ENCODE data around the gene ABCC8.

DNA sequence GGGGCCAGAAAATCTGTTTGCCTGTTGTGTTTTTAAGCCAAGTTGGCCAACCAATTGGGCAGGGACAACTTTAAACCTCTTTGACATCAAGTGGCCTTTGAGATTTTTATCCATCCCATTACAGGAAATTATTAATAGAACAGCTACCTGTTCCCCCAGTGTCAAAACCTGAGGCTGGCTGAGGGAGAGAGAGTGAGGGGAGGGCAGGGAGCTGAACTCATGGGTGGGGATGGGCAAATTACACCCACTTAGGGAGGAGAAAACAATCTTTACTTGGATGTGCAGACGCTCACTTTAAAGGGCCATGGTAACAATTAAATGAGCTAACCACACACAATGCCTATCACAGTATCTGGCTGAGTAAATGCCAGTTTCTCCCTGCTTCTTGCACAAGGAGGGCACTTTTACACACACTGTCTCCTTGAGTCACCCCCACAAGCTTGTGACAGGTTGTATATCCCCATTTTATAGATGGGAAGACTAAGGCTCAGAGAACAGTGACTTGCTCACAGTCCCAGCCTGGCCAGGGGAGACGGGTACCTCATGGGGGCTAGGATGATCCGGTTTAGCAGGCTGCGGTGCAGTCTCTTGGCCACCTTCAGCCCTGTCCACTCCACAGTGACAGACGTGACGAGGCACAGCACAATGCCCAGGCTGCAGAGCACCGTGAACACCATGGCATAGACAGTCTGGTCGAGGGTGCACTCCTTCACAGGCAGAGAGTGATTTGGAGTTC lies 70.4 kb downstream of the ABCC8 start:
- TF ChIP-seq, protein P1, sequence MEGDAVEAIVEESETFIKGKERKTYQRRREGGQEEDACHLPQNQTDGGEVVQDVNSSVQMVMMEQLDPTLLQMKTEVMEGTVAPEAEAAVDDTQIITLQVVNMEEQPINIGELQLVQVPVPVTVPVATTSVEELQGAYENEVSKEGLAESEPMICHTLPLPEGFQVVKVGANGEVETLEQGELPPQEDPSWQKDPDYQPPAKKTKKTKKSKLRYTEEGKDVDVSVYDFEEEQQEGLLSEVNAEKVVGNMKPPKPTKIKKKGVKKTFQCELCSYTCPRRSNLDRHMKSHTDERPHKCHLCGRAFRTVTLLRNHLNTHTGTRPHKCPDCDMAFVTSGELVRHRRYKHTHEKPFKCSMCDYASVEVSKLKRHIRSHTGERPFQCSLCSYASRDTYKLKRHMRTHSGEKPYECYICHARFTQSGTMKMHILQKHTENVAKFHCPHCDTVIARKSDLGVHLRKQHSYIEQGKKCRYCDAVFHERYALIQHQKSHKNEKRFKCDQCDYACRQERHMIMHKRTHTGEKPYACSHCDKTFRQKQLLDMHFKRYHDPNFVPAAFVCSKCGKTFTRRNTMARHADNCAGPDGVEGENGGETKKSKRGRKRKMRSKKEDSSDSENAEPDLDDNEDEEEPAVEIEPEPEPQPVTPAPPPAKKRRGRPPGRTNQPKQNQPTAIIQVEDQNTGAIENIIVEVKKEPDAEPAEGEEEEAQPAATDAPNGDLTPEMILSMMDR (conservative IDR thresholded peaks at IDR 0.05), result no peak
- TF ChIP-seq EZH2 (IDR thresholded peaks at IDR 0.05; ENCODE audit: low read depth), result no peak
